Loucy (cell line): ENCODE results near the gene TMEM132D.

ENCODE experiments used
- H2AFZ ChIP-seq: fragments of 200-600 bp; sonication (generic); 2 replicates; pipeline ENCODE4 v1.6.0; 2016; ENCODE audit warnings: antibody characterized with exemption, mild to moderate bottlenecking, low read length, moderate library complexity
- H3F3A ChIP-seq: fragments of 200-600 bp; 2 replicates; pipeline ENCODE4 v1.6.0; 2016; ENCODE audit warnings: antibody characterized with exemption, low read depth, mild to moderate bottlenecking
- H3K27me3 ChIP-seq: fragments of 200-600 bp; sonication (generic); 2 replicates; pipeline ENCODE4 v1.6.1; 2014; ENCODE audit warnings: low read length, mild to moderate bottlenecking; ENCODE audit not compliant: insufficient read depth, poor library complexity, severe bottlenecking
- H3K36me3 ChIP-seq: fragments of 200-600 bp; sonication (generic); 2 replicates; pipeline ENCODE4 v1.6.1; 2016; ENCODE audit warnings: low read length; ENCODE audit not compliant: insufficient read depth
- H3K4me1 ChIP-seq: fragments of 200-600 bp; sonication (generic); 2 replicates; pipeline ENCODE4 v1.5.1; 2014; ENCODE audit warnings: low read length, mild to moderate bottlenecking; ENCODE audit not compliant: insufficient read depth, poor library complexity, severe bottlenecking
- H3K4me2 ChIP-seq: fragments of 200-600 bp; sonication (generic); 2 replicates; pipeline ENCODE4 v1.6.0; 2014; ENCODE audit warnings: antibody characterized with exemption, low read length, low read depth, mild to moderate bottlenecking; ENCODE audit not compliant: poor library complexity, severe bottlenecking
- H3K4me3 ChIP-seq: fragments of 200-600 bp; sonication (generic); 2 replicates; pipeline ENCODE4 v1.5.1; 2014; ENCODE audit warnings: low read length, mild to moderate bottlenecking, mixed read lengths; ENCODE audit not compliant: poor library complexity, severe bottlenecking
- H3K79me2 ChIP-seq: fragments of 200-600 bp; sonication (generic); 2 replicates; pipeline ENCODE4 v1.6.1; 2014; ENCODE audit warnings: low read length; ENCODE audit not compliant: insufficient read depth
- H3K9ac ChIP-seq: fragments of 200-600 bp; sonication (generic); 2 replicates; pipeline ENCODE4 v1.6.0; 2014; ENCODE audit warnings: mild to moderate bottlenecking, low read depth, low read length, moderate library complexity; ENCODE audit not compliant: poor library complexity, severe bottlenecking
- H3K9me2 ChIP-seq: fragments of 200-600 bp; sonication (generic); replicated peaks from 2 replicates; pipeline ENCODE4 v1.6.1; 2016; ENCODE audit warnings: low read depth, low read length, mixed read lengths
- H3K9me3 ChIP-seq: fragments of 200-600 bp; sonication (generic); 2 replicates; pipeline ENCODE4 v1.6.1; 2014; ENCODE audit warnings: mild to moderate bottlenecking, antibody characterized with exemption, low read length, low read depth; ENCODE audit not compliant: insufficient read depth
- H4K20me1 ChIP-seq: fragments of 200-600 bp; sonication (generic); 2 replicates; pipeline ENCODE4 v1.6.0; 2014; ENCODE audit warnings: antibody characterized with exemption, low read length, mild to moderate bottlenecking; ENCODE audit not compliant: insufficient read depth, poor library complexity, severe bottlenecking
- EZH2phosphoT487 ChIP-seq: fragments of 200-600 bp; IDR thresholded peaks from 2 replicates; pipeline ENCODE4 v1.6.1; 2018; ENCODE audit warnings: antibody characterized with exemption, mild to moderate bottlenecking, moderate library complexity, borderline replicate concordance
- TF ChIP-seq, protein P1 (sequence below): fragments of 200-600 bp; sonication (generic); conservative IDR thresholded peaks from 2 replicates; pipeline ENCODE4 v1.5.1; 2014; ENCODE audit warnings: mild to moderate bottlenecking, antibody characterized with exemption, low read length

Gene TMEM132D

DNA sequence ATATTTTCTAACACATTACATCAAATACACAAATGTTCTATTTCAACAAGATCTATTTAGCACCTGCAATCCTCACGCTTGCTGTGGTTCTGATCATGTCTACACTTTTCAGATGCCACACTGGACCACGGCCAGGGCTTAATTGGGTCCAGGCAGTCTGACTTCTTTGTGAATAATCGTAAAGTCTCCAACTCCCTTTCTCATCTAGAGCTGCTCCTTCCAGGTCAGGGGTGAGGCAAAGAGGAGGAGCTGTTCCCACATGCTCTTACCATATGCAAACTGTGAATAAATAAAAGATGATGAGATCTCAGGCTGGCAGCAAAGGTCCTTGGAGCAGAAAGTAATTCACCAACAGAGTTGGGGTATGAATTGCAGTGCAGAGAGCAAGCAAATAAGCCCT lies 733.9 kb downstream of the TMEM132D start:
- no peak for TF ChIP-seq EZH2phosphoT487
- TF ChIP-seq, protein P1, sequence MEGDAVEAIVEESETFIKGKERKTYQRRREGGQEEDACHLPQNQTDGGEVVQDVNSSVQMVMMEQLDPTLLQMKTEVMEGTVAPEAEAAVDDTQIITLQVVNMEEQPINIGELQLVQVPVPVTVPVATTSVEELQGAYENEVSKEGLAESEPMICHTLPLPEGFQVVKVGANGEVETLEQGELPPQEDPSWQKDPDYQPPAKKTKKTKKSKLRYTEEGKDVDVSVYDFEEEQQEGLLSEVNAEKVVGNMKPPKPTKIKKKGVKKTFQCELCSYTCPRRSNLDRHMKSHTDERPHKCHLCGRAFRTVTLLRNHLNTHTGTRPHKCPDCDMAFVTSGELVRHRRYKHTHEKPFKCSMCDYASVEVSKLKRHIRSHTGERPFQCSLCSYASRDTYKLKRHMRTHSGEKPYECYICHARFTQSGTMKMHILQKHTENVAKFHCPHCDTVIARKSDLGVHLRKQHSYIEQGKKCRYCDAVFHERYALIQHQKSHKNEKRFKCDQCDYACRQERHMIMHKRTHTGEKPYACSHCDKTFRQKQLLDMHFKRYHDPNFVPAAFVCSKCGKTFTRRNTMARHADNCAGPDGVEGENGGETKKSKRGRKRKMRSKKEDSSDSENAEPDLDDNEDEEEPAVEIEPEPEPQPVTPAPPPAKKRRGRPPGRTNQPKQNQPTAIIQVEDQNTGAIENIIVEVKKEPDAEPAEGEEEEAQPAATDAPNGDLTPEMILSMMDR: no peak

GRCh38 chr12:129163861-129164260 lies 740.0 kb downstream of the TMEM132D start:
- no peaks in the 10 kb centered on the region for H3K36me3 ChIP-seq
- H3K79me2 ChIP-seq: no peaks in the 10 kb centered on the region
- no peak overlapping the region for H3K4me2 ChIP-seq
- TF ChIP-seq, protein P1: no peak
- no peak for TF ChIP-seq EZH2phosphoT487
- no peaks in the 10 kb centered on the region for H3K9me3 ChIP-seq
- no peaks in the 10 kb centered on the region for H3F3A ChIP-seq
- H4K20me1 ChIP-seq: no peaks in the 10 kb centered on the region
- H2AFZ ChIP-seq: no peak overlapping the region
- no peak overlapping the region for H3K4me3 ChIP-seq
- H3K27me3 ChIP-seq: no peaks in the 10 kb centered on the region
- no peaks in the 10 kb centered on the region for H3K9me2 ChIP-seq
- H3K9ac ChIP-seq: no peak overlapping the region
- no peaks in the 10 kb centered on the region for H3K4me1 ChIP-seq

More for the DNA sequence above, 733.9 kb downstream of the TMEM132D start:
- Histone ChIP-seq H3K9ac (no peak overlapping the region), H3K36me3 (no peaks in the 10 kb centered on the region), H3K4me3 (no peak overlapping the region), H3K27me3 (no peaks in the 10 kb centered on the region), H3K4me2 (no peak overlapping the region), H4K20me1 (no peaks in the 10 kb centered on the region), H3K9me3 (0 out of 2 replicates have a peak, but pooled peaks cover 5% of the 10 kb centered on the region), H3K79me2 (no peaks in the 10 kb centered on the region), H2AFZ (no peak overlapping the region), H3F3A (no peaks in the 10 kb centered on the region), H3K9me2 (no peaks in the 10 kb centered on the region), H3K4me1 (no peaks in the 10 kb centered on the region)

DNA sequence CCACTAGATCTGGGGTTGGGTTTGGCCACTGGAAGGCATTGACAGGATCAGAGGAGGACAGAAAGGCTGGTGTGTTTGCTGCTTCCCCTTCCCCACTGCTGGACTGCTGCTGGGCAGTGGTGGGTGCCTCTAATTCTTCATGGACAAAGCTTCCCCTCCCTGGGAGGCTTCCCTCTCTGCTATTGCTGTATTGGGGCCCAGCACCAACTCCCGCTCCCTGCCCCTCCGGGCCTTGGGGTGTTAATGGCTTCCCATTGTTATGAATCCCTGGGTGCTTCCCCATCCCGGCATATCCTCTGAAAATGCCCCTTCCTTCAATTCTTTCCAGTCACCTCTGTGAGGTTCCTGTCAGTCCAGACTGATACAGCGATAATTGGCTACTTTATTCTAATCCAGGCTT lies 740.4 kb downstream of the TMEM132D start:
- Histone ChIP-seq H3K9me3 (no peaks in the 10 kb centered on the region), H3K79me2 (no peaks in the 10 kb centered on the region), H3K9ac (no peak overlapping the region), H3K4me1 (no peaks in the 10 kb centered on the region), H4K20me1 (no peaks in the 10 kb centered on the region), H3K36me3 (no peaks in the 10 kb centered on the region), H3F3A (no peaks in the 10 kb centered on the region), H3K27me3 (no peaks in the 10 kb centered on the region), H3K9me2 (no peaks in the 10 kb centered on the region), H3K4me2 (no peak overlapping the region), H3K4me3 (no peak overlapping the region), H2AFZ (no peak overlapping the region)
- TF ChIP-seq EZH2phosphoT487: no peak
- TF ChIP-seq, protein P1: no peak
